GM21619 (cell line): Measurements from ENCODE around the gene CHAF1A.

Experiments used
- ATAC-seq: cut with Tn5 transposase; IDR thresholded peaks from one replicate; pipeline ENCODE4 v1.9.1; 2021; ENCODE audit not compliant: unreplicated experiment

Gene CHAF1A

DNA sequence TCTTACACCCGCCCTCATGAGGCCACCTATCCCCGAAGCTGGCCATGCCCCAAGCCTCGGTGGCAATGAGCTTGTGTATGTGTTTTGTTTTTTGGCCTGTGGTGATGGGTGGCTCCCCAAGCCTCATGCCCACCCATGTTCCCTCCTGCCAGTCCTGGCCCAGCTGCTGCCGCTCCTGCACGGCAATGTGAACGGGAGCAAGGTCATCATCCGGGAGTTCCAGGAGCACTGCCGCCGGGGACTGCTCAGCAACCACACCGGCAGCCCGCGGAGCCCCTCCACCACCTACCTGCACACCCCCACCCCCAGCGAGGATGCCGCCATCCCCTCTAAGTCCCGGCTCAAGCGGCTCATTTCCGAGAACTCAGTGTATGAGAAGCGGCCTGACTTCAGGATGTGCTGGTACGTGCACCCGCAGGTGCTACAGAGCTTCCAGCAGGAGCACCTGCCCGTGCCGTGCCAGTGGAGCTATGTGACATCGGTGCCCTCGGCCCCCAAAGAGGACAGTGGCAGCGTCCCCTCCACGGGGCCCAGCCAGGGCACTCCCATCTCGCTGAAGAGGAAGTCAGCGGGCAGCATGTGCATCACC, 30.6 kb downstream of the CHAF1A start:
- no peak for ATAC-seq

DNA sequence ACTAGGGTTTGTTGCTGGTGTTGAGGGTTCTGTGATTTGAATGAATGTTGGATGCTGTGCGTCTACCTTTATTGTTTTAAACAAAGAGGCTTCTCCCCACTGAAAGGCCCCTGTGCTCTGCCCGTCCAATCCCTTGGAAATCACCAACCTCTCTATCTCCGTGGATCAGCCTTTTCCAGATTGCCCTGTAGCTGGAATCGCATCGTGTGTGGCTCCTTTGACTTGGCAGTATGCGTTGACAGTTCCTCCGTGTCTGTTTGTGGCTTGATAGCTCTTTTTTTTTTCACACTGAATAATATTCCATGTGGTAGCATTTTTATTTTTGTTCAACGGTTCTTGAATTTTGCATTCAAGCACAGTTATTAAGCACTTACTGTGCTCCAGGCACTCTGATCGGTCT, 32.0 kb downstream of the CHAF1A start:
- no peak for ATAC-seq

DNA sequence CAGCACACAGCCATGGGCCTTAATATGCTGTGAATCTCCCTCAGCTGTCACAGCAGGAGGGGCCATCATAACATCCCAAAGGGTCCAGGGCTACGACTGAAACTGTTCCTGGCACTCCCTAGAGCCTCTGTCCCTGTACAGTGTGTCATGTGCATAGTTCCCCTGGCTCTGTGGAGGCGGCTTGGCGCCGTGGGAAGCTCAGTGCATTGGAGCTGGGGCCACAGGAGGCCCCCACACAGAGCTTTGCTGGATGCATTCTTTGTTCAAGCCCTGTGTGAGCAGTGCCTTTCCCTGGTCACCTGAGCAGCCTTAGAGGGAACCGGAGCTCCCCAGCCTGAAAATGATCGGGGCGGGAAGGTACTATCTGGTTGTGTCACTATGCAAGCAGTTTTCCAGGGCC, 33.8 kb downstream of the CHAF1A start:
- no peak for ATAC-seq

DNA sequence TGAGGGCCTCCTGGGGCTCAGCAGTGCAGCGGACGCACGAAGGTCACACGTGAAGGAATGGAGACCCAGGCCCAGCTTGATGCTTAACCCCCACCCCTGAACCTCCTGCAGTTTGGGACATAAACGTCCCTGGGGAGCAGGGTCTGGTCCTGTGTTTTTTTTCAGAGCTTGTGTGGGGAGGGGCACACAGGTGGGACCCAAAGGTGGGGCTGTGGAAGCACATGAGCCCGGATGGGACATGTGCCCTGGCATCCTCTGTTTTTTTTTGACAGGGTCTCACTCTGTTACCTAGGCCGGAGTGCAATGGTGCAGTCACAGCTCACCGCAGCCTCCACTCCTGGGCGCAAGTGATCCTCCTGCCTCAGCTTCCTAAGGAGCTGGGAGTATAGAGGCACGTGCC, 34.7 kb downstream of the CHAF1A start:
- ATAC-seq: no peak

DNA sequence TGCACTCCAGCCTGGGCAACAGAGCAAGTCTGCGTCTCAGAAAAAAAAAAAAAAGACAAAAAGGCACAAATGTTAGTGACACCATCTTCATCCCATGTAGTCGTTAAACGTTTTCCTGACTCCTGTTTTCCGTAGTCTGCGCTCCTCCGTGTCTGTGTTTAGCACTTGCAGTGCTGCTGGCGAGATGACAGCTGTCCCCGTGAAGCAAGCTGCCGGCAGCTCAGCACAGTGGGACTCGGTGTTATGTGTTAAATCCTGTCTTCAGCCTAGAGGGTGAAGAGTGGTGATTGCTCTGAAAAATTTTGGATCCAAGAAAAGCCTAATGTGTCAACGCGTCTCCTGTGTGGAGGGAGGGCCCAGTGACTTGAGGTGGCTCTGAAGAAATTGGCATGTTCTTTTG, 36.8 kb downstream of the CHAF1A start:
- ATAC-seq: no peak

DNA sequence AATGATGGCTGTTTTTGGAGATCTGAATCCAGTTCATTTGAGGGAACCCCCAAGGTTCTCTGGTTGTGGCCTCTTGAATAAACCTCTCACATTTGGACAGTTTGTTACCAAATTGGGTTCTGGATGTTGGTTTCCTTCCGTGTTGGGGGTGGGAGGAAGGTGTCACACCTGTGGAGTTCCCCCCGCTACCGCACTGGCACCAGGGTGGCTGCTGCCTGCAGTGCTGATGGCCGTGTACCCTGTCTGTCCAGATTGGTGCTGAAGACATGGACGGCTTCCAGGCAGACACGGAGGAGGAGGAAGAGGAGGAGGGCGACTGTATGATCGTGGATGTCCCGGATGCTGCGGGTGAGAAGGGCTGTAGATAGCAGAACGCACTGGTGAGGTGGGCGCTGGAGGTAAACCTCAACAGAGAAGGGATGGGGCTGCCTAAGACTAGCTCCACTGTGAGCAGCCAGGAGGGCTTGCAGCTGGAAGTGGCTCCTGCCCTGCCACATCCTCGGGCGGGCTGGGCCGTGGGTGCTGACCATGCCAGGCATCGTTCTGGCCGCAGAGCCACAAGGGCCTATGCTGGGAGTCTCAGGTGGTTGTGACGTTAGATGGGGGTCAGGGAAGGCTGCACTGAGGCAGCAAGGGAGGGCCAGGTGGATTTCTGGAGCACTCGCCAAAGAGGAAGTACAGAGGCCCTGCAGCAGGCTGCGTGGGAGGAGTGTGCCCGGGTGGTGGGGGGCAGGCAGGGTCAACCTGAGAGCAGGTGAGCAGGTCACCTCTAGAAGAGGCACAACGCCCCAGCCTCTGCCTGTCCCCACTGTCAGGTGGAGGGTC, 39.8 kb downstream of the CHAF1A start:
- no peak for ATAC-seq

DNA sequence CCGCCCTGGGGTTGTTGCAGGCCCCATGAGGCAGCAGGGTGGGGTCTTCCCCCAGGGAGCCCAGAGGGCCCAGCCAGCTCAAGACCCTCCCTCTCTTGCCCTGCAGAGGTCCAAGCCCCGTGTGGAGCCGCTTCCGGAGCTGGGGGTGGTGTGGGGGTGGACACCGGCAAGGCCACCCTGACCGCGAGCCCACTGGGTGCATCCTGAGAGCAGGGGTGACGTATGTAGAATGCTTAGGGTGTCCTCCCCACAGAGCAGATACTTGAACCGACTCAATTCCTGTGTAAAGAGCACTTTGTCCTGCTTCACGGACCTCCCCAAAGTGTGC, 40.3 kb downstream of the CHAF1A start:
- ATAC-seq: no peak

DNA sequence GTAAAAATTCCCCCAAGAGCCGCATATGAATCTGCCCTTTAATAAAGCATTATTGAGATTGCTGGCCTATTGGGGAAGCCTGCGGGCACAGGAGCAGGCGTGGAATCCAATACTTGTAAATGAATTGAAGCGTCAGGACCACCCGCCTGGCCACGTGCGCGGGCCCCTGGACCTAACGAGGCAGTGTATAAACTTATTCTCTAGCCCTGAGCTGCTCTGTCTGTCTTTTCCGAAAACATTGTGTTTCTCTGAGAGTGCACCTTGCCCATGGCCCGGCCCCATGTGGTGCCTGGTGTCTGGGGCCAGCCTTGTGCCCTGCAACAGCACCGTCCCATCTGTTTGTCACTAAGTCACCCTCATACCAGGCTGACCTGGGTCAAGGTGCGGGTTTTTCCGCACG, 40.7 kb downstream of the CHAF1A start:
- no peak for ATAC-seq

DNA sequence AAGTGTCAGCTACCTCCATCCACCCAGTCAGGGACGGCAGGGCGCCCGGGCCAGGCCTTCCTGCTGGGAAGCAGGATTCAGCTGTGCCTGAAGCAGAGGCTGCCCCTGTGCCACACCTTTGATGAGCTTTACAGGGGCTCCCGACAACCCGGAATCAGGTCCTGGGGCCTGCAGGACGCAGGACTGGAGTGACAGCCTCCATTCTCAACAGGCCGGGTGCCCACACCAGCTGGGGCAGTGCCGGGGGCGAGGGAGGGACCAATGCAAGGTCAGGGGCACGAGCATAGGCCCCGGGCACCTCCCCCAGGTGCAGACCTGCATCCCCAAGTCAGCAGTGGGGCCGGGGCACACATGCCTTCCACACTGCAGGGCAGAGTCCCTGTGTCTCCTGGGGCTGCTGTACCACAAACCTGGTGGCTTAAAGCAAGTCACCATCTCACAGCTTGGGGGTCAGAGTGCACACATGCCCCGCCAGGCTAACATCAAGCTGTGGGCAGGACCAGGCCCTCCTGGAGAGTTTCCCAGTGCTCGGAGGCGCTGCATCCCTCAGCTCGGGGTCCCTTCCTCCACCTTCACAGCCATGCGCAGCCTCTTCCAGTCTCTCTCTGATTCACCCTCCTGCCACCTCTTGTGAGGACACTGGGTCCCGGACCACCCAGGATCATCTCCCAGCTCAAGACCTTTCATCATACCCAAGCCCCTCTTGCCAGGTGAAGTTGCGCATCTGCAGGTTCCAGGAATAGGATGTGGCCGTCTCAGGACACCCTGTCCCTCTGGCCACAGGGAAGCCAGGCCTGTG, 41.7 kb downstream of the CHAF1A start:
- ATAC-seq: no peak

DNA sequence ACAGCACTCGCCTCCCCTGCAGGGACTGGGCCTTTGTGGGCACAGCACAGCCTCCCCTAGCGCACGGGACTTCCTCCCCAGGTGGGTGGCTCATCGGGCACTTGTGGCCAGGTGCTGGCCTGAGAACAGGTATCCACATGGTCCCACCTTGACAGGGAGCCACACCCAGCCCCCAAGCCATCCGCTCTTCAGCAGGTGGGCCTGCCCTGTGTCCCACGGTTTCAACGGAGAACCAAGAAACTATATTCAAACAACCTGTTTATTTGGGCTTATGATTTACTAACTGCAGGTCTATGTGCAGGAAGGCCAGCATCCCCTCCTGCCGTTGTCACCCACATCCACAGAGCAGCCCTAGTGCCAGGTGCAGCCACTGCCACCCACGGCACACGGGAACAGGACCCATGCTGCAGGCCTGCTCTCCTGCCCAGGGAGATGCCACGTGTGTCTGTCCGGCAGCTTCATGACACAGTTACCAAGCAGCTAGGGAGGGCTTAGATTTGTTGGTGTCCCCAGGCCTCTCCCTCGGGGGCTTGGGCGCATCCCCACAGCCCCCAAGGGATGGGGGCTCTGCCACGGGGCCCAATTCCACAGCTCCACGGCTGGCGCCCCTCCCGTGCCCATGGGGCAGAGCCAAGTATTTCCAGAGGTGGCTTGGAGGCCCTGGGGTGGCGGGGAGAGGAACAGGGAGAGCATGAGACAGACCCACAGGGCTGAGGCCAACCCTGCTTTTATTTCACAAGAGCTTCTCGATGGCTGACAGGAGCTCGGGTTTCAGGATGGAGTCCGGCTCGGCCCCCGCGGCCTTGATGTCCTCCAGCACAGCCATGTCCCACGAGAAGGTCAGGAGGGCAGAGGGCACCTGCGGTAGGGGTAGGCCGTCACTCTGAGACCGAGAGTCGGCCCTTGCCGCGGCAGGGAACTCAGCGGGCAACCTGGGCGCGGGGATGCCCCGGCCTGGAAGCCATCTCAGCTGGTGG, 42.6 kb downstream of the CHAF1A start:
- no peak for ATAC-seq

DNA sequence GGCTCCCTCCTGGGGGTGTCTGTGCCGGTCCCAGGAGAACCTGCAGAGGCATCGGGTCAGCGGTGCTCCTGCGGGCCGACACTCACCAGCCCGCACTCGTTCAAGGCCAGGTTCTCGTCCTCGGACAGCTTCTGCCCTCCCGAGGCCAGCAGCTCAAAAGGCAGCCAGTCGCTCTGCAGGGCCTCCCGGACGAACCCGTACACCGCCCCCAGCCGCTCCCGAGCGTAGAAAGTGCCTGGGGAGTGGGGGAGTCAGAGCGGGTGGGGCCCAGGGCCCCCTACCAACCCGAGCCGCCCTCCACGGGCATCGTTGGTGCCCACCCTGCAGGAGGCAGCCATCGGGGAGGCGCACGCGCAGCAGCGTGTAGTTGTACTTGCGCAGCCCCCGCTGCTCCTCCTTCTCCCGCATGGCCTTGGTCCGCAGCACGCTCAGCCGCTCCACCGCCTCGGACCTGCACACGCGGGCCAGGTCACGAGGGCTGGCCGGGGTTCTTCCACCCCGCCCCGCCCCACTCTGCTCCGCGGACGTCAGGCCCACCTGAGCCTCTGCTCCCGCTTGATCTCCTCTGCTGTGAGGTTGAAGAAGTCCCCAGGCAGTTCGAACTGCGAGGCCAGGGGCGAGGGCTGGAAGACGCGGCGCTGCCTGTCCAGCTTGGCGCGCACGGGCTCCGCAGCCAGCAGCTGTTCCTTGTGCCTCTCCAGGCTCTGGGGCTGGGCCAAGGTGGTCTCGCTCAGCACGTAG, 43.7 kb downstream of the CHAF1A start:
- no peak for ATAC-seq

DNA sequence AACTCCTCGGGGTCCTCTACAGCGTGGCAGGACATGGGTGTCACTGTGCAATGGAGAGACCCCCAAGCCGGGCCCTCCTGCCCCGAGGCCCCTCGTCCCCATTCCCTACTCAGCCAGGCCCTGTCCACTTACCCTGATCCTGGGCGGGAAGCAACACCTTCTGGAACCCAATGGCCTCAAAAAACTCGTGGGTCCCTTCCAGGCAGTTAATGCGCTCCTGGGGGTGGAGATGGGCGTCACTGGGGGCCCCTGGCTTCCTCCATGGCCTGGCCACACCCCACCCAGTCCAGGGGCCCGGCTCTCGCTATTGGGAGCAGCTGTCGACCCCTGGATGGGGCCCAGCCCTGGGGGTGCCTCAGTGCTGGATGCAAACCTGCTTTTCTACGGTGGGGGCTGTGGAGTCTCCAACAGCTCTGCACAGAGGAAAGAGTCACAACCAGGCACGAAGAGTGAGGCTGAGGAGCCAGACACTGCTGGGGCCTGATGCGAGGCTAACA, 44.3 kb downstream of the CHAF1A start:
- ATAC-seq: no peak

DNA sequence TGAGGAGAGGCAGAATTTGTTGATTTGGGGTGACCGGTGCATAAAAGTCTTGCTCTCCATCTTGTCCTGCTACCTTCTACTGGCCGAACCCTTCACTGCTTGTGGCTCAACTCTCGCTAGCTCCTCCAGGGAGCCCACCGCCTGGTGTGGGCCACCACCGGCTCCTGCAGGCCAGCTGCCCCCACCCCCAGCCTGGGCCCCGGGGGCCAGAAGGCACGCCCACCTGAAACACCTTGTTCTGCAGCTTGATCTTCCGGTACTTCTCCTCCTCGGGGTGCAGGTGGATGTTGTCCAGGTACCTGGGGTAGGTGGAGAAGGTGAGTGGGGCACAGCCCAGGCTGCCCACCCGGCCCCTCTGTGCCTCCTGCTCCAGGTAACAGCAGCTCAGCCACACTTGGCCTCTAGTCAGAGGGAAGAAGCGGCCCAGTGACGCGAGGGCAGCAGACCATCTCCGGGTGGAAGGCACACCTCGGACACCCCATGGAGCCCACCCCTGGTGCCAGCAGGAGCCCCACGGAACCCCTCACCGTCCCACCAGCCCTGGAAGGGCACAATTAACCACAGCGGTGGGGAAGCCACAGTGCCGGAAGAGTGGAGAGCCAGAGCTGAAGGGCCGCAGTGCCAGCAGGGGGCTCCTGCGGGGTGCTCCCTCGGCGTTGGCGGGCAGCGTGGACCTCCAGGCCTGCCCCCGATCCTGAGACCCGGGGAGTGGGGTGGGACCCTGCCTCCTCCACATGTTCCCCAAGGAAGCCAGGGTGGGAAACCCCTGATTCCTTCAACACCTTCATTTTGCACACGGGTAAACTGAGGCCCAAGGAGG, 45.1 kb downstream of the CHAF1A start:
- no peak for ATAC-seq

DNA sequence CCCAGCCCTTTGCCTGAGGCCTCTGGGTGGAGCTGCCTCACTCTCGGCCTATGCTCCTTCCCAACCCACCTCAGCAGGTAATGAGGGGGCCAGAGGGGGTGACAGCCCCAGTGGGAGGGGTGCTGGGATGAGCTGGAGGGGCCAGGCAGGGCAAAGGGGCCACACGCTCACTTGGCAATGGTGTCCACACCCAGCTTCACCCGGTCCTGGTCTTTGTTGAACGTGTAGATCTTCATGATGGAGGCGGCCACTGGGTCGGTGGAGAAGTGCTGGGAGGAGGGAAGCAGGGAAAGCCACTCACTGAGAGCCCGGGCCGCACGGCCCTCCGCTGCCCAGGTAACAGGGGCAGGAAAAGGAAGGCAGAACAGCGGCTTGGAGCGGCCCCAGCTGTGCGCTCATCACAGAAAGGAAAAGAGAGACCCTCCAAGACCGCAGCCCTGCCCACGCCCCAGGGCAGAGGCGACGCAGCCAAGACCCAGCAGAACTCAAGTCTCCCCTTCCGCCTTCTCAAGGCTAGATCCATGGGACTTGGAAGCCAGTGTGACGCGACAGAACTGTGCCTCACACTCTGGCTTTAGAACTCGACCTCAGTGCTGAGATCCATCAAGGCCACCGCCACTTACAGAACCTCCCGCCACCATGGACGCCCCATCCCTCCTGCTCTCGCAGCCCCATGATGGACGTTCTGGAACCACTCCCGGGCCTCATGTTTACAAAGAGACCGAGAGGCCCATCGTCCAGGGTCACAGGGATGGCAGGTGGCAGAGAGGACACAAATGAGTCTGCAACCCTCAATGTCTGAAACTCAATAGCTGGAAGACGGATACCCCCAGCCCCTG, 45.9 kb downstream of the CHAF1A start:
- no peak for ATAC-seq

DNA sequence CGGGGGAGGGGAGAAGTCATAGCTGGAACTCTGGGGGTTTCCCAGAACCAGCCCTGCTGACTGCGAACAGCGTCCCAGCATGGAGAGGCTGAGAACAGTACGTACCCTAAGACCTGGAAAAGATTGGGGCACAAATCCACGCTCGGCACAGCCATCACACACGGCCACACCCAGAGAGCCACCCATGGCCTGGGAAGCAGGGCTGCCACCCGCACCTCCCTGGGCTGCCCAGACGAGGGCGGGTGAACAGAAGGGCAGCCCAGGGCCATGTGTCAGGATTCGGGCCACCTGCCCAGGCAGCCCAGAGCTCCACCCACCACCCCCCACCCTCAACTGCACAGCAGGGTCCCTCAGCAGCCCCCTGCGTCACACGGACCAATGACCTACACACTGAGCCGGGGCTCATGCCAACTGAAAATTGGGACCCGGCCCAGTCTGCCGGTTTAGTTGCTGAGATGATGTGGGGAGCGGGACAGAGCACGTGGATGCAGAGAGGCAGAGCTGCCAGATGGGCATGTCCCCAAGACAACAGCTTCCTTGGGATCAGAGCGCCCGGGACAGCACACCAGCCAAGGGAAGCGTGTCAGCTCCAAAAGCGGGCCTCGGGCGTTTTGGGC, 46.7 kb downstream of the CHAF1A start:
- no peak for ATAC-seq

DNA sequence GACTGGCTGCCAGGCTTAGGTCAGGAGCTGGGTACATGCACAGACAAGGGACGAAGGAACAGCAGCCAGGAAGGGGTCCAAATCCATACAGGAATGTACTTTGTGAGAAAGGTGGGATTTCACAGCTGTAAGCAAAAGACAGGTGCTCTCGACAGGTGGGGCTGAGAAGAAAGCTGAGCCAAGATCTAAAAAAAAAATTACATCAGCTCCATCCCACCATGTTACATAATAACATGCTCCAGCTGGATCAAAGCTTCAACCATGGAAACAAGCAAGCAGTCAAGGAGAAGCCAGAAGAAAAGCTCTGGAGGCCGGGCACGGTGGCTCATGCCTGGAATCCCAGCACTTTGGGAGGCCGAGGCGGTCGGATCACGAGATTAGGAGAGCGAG, 47.2 kb downstream of the CHAF1A start:
- ATAC-seq: no peak

DNA sequence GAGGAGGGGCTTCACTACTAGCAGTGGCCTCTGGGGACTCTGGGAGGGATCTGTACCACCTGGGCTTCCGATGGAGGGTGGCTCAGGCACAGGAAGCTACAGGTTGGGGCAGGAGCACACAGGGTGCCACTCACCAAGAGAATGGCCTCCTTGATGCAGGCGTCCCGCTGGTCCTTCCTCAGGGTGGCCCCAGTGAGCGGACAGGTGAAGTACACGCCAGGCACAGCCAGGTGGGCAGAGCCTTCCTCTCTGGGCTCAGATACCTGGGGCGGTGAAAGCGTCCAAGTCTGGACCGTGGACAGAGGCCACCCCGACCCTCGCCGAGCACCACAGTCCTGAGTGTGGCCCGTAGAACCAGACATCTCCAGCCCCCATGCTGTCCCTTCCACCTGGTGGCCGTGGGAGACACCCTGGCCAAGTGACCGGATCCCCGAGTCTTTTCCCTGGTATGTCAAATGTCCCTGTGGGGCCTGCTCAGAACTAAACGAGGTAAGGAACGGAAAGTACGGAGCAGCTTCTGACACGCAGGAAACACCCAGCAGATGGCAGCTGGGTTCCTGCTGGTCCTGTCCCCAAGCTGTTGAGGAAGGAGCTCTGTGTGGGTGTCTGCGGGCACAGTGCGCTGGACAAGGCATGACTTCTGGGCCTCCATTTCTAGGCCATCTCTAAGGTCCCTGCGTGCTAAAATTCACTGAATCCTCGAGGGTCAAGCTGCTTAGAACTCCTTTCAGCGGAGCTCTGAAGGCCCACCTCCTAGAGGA, 50.0 kb downstream of the CHAF1A start:
- no peak for ATAC-seq
